GM23338 (cell line): ENCODE data around the gene CPSF4L. TPM values are rescaled to one million over a fixed set of nuclear protein-coding genes. Genes with fewer than 3 reads are reported as not detected.

Experiments
- ATAC-seq: fragments of 200-7000 bp; cut with Tn5 transposase; 3 replicates; pipeline ENCODE4 v1.9.1; 2020
- DNase-seq: peaks from one replicate; pipeline ENCODE4 v3.0.0-alpha.2; 2015; ENCODE audit warnings: low spot score
- H2AFZ ChIP-seq: fragments of 200-600 bp; sonication (generic); 2 replicates; pipeline ENCODE4 v1.8.0; 2016; ENCODE audit warnings: antibody characterized with exemption, mild to moderate bottlenecking, moderate library complexity
- H3F3A ChIP-seq: fragments of 200-600 bp; sonication (generic); replicated peaks from 2 replicates; pipeline ENCODE4 v1.8.0; 2017; ENCODE audit warnings: antibody characterized with exemption, mixed run types, low read depth
- H3K27ac ChIP-seq: fragments of 200-600 bp; sonication (generic); 2 replicates; pipeline ENCODE4 v1.6.1; 2016; ENCODE audit warnings: low read depth
- H3K27me3 ChIP-seq: fragments of 200-600 bp; sonication (generic); 2 replicates; pipeline ENCODE4 v1.8.0; 2016; ENCODE audit warnings: mild to moderate bottlenecking, mixed run types, moderate library complexity; ENCODE audit not compliant: insufficient read depth
- H3K36me3 ChIP-seq: fragments of 200-600 bp; sonication (generic); 2 replicates; pipeline ENCODE4 v1.8.0; 2016; ENCODE audit warnings: mild to moderate bottlenecking; ENCODE audit not compliant: insufficient read depth
- H3K4me1 ChIP-seq: fragments of 200-600 bp; sonication (generic); 2 replicates; pipeline ENCODE4 v1.8.0; 2016; ENCODE audit warnings: mild to moderate bottlenecking, moderate library complexity; ENCODE audit not compliant: insufficient read depth
- H3K4me2 ChIP-seq: fragments of 200-600 bp; sonication (generic); 2 replicates; pipeline ENCODE4 v1.7.1; 2017; ENCODE audit warnings: mixed run types
- H3K4me3 ChIP-seq: fragments of 200-600 bp; sonication (generic); 2 replicates; pipeline ENCODE4 v1.6.1; 2016; ENCODE audit warnings: mixed run types
- H3K79me2 ChIP-seq: fragments of 200-600 bp; sonication (generic); replicated peaks from 2 replicates; pipeline ENCODE4 v1.8.0; 2017; ENCODE audit warnings: mild to moderate bottlenecking; ENCODE audit not compliant: insufficient read depth
- H3K9me2 ChIP-seq: fragments of 200-600 bp; sonication (generic); 2 replicates; pipeline ENCODE4 v1.8.0; 2017; ENCODE audit not compliant: insufficient read depth
- H4K20me1 ChIP-seq: fragments of 200-600 bp; sonication (generic); replicated peaks from 2 replicates; pipeline ENCODE4 v1.8.0; 2017; ENCODE audit warnings: mild to moderate bottlenecking; ENCODE audit not compliant: insufficient read depth
- H3K27ac Mint-ChIP-seq: 2 replicates; pipeline ENCODE4 v1.8.0; 2020; ENCODE audit warnings: inconsistent platforms, mild to moderate bottlenecking, moderate library complexity, mixed read lengths
- H3K27me3 Mint-ChIP-seq: 3 replicates; pipeline ENCODE4 v1.8.0; 2022; ENCODE audit warnings: low read depth, mild to moderate bottlenecking, moderate library complexity, mixed read lengths, inconsistent platforms; ENCODE audit not compliant: insufficient read depth, poor library complexity
- H3K36me3 Mint-ChIP-seq: 3 replicates; pipeline ENCODE4 v1.8.0; 2021; ENCODE audit warnings: low read depth, mild to moderate bottlenecking, inconsistent platforms, moderate library complexity, mixed read lengths
- H3K4me1 Mint-ChIP-seq: 3 replicates; pipeline ENCODE4 v1.8.0; 2020; ENCODE audit warnings: mild to moderate bottlenecking, inconsistent platforms, mixed read lengths
- H3K4me3 Mint-ChIP-seq: 3 replicates; pipeline ENCODE4 v1.8.0; 2021; ENCODE audit warnings: moderate library complexity, mild to moderate bottlenecking, inconsistent platforms, mixed read lengths
- H3K9me3 Mint-ChIP-seq: 3 replicates; pipeline ENCODE4 v1.8.0; 2020; ENCODE audit warnings: moderate library complexity, mild to moderate bottlenecking, inconsistent platforms, mixed read lengths
- CREB1 ChIP-seq: fragments of 250-450 bp; sonication (Bioruptor Pico); IDR thresholded peaks from 2 replicates; pipeline ENCODE4 v1.5.0; 2020; ENCODE audit warnings: low read depth, mild to moderate bottlenecking, moderate library complexity
- ETS1 ChIP-seq: IDR thresholded peaks from 2 replicates; pipeline ENCODE4 v1.6.1; 2016; ENCODE audit warnings: antibody characterized with exemption
- EZH2 ChIP-seq: fragments of 200-600 bp; sonication (generic); IDR thresholded peaks from one replicate; pipeline ENCODE4 v1.8.0; 2017; ENCODE audit warnings: antibody characterized with exemption, mild to moderate bottlenecking, low read depth; ENCODE audit not compliant: unreplicated experiment
- EZH2phosphoT487 ChIP-seq: fragments of 200-600 bp; sonication (generic); IDR thresholded peaks from one replicate; pipeline ENCODE4 v1.8.1; 2018; ENCODE audit warnings: antibody characterized with exemption; ENCODE audit not compliant: unreplicated experiment
- NANOG ChIP-seq: IDR thresholded peaks from 2 replicates; pipeline ENCODE4 v1.6.1; 2016; ENCODE audit warnings: antibody characterized with exemption, borderline replicate concordance
- POLR2AphosphoS5 ChIP-seq: IDR thresholded peaks from 2 replicates; pipeline ENCODE4 v1.6.1; 2016; ENCODE audit warnings: antibody characterized with exemption, low read depth
- STAT1 ChIP-seq: IDR thresholded peaks from one replicate; pipeline ENCODE4 v1.6.1; 2016; ENCODE audit warnings: antibody characterized with exemption; ENCODE audit not compliant: unreplicated experiment
- ZNF114 ChIP-seq: fragments of 250-450 bp; sonication (Bioruptor Pico); IDR thresholded peaks from 2 replicates; pipeline ENCODE4 v1.5.0; 2020; ENCODE audit warnings: mild to moderate bottlenecking, moderate library complexity
- ZNF331 ChIP-seq: fragments of 250-450 bp; sonication (Bioruptor Pico); IDR thresholded peaks from 2 replicates; pipeline ENCODE4 v1.5.0; 2020; ENCODE audit warnings: low read depth, mild to moderate bottlenecking, moderate library complexity
- polyA plus RNA-seq: library from polyadenylated mRNA; unstranded; fragments of >200 nt; fragmentation: Nextera tagmentation; extraction: Ambion mirVana; gene quantifications from 2 replicates; pipeline ENCODE4 v1.2.1, GENCODE V29; 2016
- total RNA-seq: library from RNA; depleted of rRNA; stranded (reverse); fragments of >200 nt; shearing (Covaris generic); gene quantifications from 2 replicates; pipeline ENCODE4 v1.2.3, GENCODE V29; 2014

The CPSF4L gene
- total and polyA plus RNA-seq, 2 experiments from 2014 or later, result not detected

- Histone ChIP-seq H3K4me3 (no peak overlapping the region), H4K20me1 (peaks cover 31% of the 10 kb centered on the region; the same call in 1 of the 2 replicates), H3K9me2 (no peaks in the 10 kb centered on the region), H3K4me1 (no peaks in the 10 kb centered on the region; the same call in 1 of the 2 replicates), H3K36me3 (peaks cover 37% of the 10 kb centered on the region), H3K27ac (no peak overlapping the region), H3K4me2 (no peak overlapping the region), H2AFZ (no peak overlapping the region), H3K79me2 (peaks cover 33% of the 10 kb centered on the region), H3K27me3 (no peaks in the 10 kb centered on the region), H3F3A (peaks cover 3% of the 10 kb centered on the region; the same call in 1 of the 2 replicates)
- Mint-ChIP-seq H3K27me3 (no peaks in the 10 kb centered on the region), H3K9me3 (no peaks in the 10 kb centered on the region; the same call in 2 of the 3 replicates), H3K4me1 (no peaks in the 10 kb centered on the region), H3K27ac (no peak overlapping the region; the same call in 1 of the 2 replicates), H3K36me3 (peaks cover 57% of the 10 kb centered on the region), H3K4me3 (no peak overlapping the region)
- DNase-seq (no peak), ATAC-seq (no peak)
- TF ChIP-seq EZH2phosphoT487 (no peak), POLR2AphosphoS5 (no peak), CREB1 (no peak), ETS1 (no peak)
These were observed 53.4 kb downstream of the CPSF4L start for GRCh38 chr17:73208139-73208827.

GRCh38 chr17:73205459-73205961 lies 56.2 kb downstream of the CPSF4L start:
- Histone ChIP-seq H3K4me3 (no peak overlapping the region), H2AFZ (no peak overlapping the region), H3K36me3 (peaks cover 53% of the 10 kb centered on the region), H4K20me1 (peaks cover 14% of the 10 kb centered on the region; the same call in 1 of the 2 replicates), H3K4me1 (no peaks in the 10 kb centered on the region), H3K27me3 (no peaks in the 10 kb centered on the region), H3K9me2 (no peaks in the 10 kb centered on the region), H3K4me2 (no peak overlapping the region), H3F3A (peaks cover 3% of the 10 kb centered on the region; the same call in 1 of the 2 replicates), H3K79me2 (peaks cover 18% of the 10 kb centered on the region), H3K27ac (no peak overlapping the region)
- Mint-ChIP-seq H3K36me3 (peaks cover 84% of the 10 kb centered on the region), H3K9me3 (no peaks in the 10 kb centered on the region; the same call in 2 of the 3 replicates), H3K27me3 (no peaks in the 10 kb centered on the region), H3K27ac (no peak overlapping the region), H3K4me3 (no peak overlapping the region), H3K4me1 (no peaks in the 10 kb centered on the region)
- ATAC-seq, result no peak
- TF ChIP-seq POLR2AphosphoS5, result no peak
- TF ChIP-seq ZNF114 (CRISPR knock-in tag), result no peak
- no peak for TF ChIP-seq EZH2
- TF ChIP-seq NANOG, result no peak
- TF ChIP-seq ZNF331 (CRISPR knock-in tag), result no peak
- TF ChIP-seq STAT1, result no peak
- no peak for TF ChIP-seq CREB1
- no peak for DNase-seq
